Trophoblast cell (in vitro differentiated cells and primary cell): ENCODE data around the gene TOPBP1.

Experiments used
- DNase-seq, 2 donors: peaks; one replicate each; pipeline ENCODE4 v3.0.0-alpha.2; 2016
- H2AFZ ChIP-seq: 2 replicates; pipeline ENCODE4 v1.6.1; 2013; ENCODE audit warnings: low read length, moderate library complexity, mild to moderate bottlenecking; ENCODE audit not compliant: insufficient read depth, poor library complexity
- H2AK5ac ChIP-seq: 2 replicates; pipeline ENCODE4 v1.6.1; 2013; ENCODE audit warnings: mild to moderate bottlenecking, low read length
- H2BK120ac ChIP-seq: 2 replicates; pipeline ENCODE4 v1.6.1; 2013; ENCODE audit warnings: low read length, mild to moderate bottlenecking, moderate library complexity; ENCODE audit not compliant: insufficient read depth, poor library complexity
- H2BK12ac ChIP-seq: 2 replicates; pipeline ENCODE4 v1.6.1; 2013; ENCODE audit warnings: mild to moderate bottlenecking, low read length, moderate library complexity
- H2BK5ac ChIP-seq: 2 replicates; pipeline ENCODE4 v1.6.1; 2013; ENCODE audit warnings: low read length, low read depth, moderate library complexity, mild to moderate bottlenecking; ENCODE audit not compliant: poor library complexity
- H3K14ac ChIP-seq: 2 replicates; pipeline ENCODE4 v1.6.1; 2013; ENCODE audit warnings: mild to moderate bottlenecking, low read length
- H3K18ac ChIP-seq: 2 replicates; pipeline ENCODE4 v1.6.1; 2013; ENCODE audit warnings: mild to moderate bottlenecking, low read length
- H3K23ac ChIP-seq: 2 replicates; pipeline ENCODE4 v1.6.1; 2013; ENCODE audit warnings: low read length
- H3K27ac ChIP-seq: 2 replicates; pipeline ENCODE4 v1.5.1; 2013; ENCODE audit warnings: low read depth, mild to moderate bottlenecking, inconsistent platforms, low read length, moderate library complexity
- H3K27me3 ChIP-seq: 2 replicates; pipeline ENCODE4 v1.6.1; 2013; ENCODE audit warnings: inconsistent platforms, mild to moderate bottlenecking, low read length, moderate library complexity; ENCODE audit not compliant: insufficient read depth
- H3K36me3 ChIP-seq, 2 experiments: 1 replicate in 1 of 2; 2 replicates in 1 of 2; pipeline ENCODE4 v1.6.1; 2013; ENCODE audit warnings: low read length in 2 of 2, mild to moderate bottlenecking in 2 of 2, moderate library complexity in 1 of 2; ENCODE audit not compliant: insufficient read depth in 2 of 2, control insufficient read depth in 1 of 2
- H3K4ac ChIP-seq: 2 replicates; pipeline ENCODE4 v1.6.1; 2013; ENCODE audit warnings: low read depth, mild to moderate bottlenecking, low read length, moderate library complexity
- H3K4me1 ChIP-seq, 2 experiments: 1 replicate in 1 of 2; 2 replicates in 1 of 2; pipeline ENCODE4 v1.6.1; 2013; ENCODE audit warnings: low read length in 2 of 2, mild to moderate bottlenecking in 2 of 2, moderate library complexity in 1 of 2; ENCODE audit not compliant: insufficient read depth in 2 of 2, control insufficient read depth in 1 of 2
- H3K4me2 ChIP-seq: 2 replicates; pipeline ENCODE4 v1.6.1; 2013; ENCODE audit warnings: inconsistent platforms, mild to moderate bottlenecking, low read length, moderate library complexity
- H3K4me3 ChIP-seq: 2 replicates; pipeline ENCODE4 v1.5.1; 2013; ENCODE audit warnings: mild to moderate bottlenecking, low read depth, low read length, inconsistent platforms
- H3K79me1 ChIP-seq: one replicate; pipeline ENCODE4 v1.6.1; 2013; ENCODE audit warnings: low read length
- H3K79me2 ChIP-seq: 2 replicates; pipeline ENCODE4 v1.6.1; 2013; ENCODE audit warnings: low read length, mild to moderate bottlenecking; ENCODE audit not compliant: control insufficient read depth, insufficient read depth, poor library complexity
- H3K9ac ChIP-seq: 2 replicates; pipeline ENCODE4 v1.6.1; 2013; ENCODE audit warnings: mild to moderate bottlenecking, low read length
- H3K9me3 ChIP-seq: 2 replicates; pipeline ENCODE4 v1.6.1; 2013; ENCODE audit warnings: low read depth, mild to moderate bottlenecking, control low read depth, inconsistent platforms, low read length; ENCODE audit not compliant: insufficient read depth
- H4K12ac ChIP-seq: 2 replicates; pipeline ENCODE4 v1.6.1; 2013; ENCODE audit warnings: low read depth, mild to moderate bottlenecking, low read length, moderate library complexity
- H4K8ac ChIP-seq: 2 replicates; pipeline ENCODE4 v1.6.1; 2013; ENCODE audit warnings: low read depth, mild to moderate bottlenecking, low read length, moderate library complexity
- H4K91ac ChIP-seq: one replicate; pipeline ENCODE4 v1.6.1; 2013; ENCODE audit warnings: low read depth, mild to moderate bottlenecking, low read length, moderate library complexity
- WGBS: extraction: QIAGEN DNeasy Blood & Tissue Kit; methylation state at CpG from one replicate; pipeline ENCODE4 v1.1.7; 2013; ENCODE audit warnings: missing lambda C conversion rate; ENCODE audit not compliant: insufficient read length, insufficient coverage; ENCODE audit errors: extremely low coverage; 5-methylcytosine and 5-hydroxymethylcytosine counted together

The TOPBP1 gene

DNA sequence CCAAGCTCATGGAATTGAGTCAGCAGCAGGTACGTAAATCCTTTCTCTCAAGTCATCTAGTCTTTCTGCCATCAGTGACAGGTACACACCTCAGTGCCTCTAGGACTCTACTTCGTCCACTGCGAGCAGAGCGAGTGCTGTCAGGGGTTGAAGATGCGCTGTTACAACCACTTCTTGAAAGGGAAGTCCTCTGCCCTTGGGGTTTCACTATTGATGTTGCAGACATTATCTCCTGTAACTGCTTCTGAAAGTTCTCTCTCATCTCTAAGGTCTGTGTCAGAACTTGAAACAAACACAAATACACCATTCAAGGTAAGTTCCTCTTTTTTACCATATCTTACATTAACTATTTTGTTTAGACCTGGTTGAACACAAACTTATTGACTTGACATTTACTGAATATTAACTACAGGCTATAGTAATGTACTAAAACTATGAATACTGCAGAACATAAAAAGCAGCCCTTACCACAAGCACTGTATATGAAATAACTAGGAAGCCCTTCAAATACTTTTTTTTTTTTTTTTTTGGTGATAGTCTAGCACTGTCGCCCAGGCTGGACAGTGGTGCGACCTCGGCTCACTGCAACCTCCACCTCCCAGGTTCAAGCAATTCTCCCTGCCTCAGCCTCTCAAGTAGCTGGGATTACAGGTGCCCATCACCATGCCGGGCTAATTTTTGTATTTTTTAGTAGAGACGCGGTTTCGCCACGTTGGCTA is 41.5 kb downstream of the TOPBP1 start:
- Histone ChIP-seq H3K79me2 (no peaks in the 10 kb centered on the region), H3K4ac (no peak overlapping the region), H4K8ac (no peak overlapping the region), H2BK12ac (no peak overlapping the region), H3K18ac (no peak overlapping the region), H2BK120ac (no peak overlapping the region), H3K27me3 (no peaks in the 10 kb centered on the region), H2AK5ac (no peak overlapping the region), H4K91ac (no peak overlapping the region), H3K9ac (no peak overlapping the region), H3K36me3 (peaks cover 19 to 25% of the 10 kb centered on the region in 2 experiments), H2BK5ac (no peak overlapping the region), H3K79me1 (no peaks in the 10 kb centered on the region), H3K4me1 (no peaks in the 10 kb centered on the region), H3K14ac (no peak overlapping the region), H2AFZ (no peak overlapping the region), H3K4me3 (no peak overlapping the region), H4K12ac (no peak overlapping the region), H3K4me2 (no peak overlapping the region), H3K9me3 (no peaks in the 10 kb centered on the region), H3K27ac (no peak overlapping the region), H3K23ac (no peak overlapping the region)
- WGBS: no CpG with 5 or more reads among the region's 13 CpGs
- no peak for DNase-seq

- H2BK12ac ChIP-seq: no peak overlapping the region
- H3K4me2 ChIP-seq: no peak overlapping the region
- no peaks in the 10 kb centered on the region for H3K79me1 ChIP-seq
- no peak overlapping the region for H2AFZ ChIP-seq
- no CpG with 5 or more reads among the region's 2 CpGs for WGBS
- no peak overlapping the region for H3K4ac ChIP-seq
- no peaks in the 10 kb centered on the region for H3K4me1 ChIP-seq
- H3K27me3 ChIP-seq: no peaks in the 10 kb centered on the region
- H3K23ac ChIP-seq: no peak overlapping the region
- H3K79me2 ChIP-seq: no peaks in the 10 kb centered on the region
- no peak overlapping the region for H4K91ac ChIP-seq
- no peak overlapping the region for H4K8ac ChIP-seq
- H3K9ac ChIP-seq: no peak overlapping the region
- H3K36me3 ChIP-seq: peaks cover 15 to 18% of the 10 kb centered on the region in 2 experiments
- no peak overlapping the region for H4K12ac ChIP-seq
- no peak overlapping the region for H2AK5ac ChIP-seq
- no peaks in the 10 kb centered on the region for H3K9me3 ChIP-seq
- no peak overlapping the region for H3K27ac ChIP-seq
- no peak overlapping the region for H3K14ac ChIP-seq
- DNase-seq: no peak
- no peak overlapping the region for H3K18ac ChIP-seq
- H2BK120ac ChIP-seq: no peak overlapping the region
- no peak overlapping the region for H3K4me3 ChIP-seq
- no peak overlapping the region for H2BK5ac ChIP-seq
Observed at GRCh38 chr3:133611534-133611933, 50.2 kb downstream of the TOPBP1 start.

GRCh38 chr3:133610031-133610430 is 51.7 kb downstream of the TOPBP1 start:
- no peak overlapping the region for H3K27ac ChIP-seq
- no peak for DNase-seq
- H3K14ac ChIP-seq: no peak overlapping the region
- no peak overlapping the region for H2BK120ac ChIP-seq
- no peak overlapping the region for H2AFZ ChIP-seq
- no peak overlapping the region for H3K4me2 ChIP-seq
- H3K23ac ChIP-seq: no peak overlapping the region
- H3K4ac ChIP-seq: no peak overlapping the region
- no peak overlapping the region for H2BK5ac ChIP-seq
- H3K79me2 ChIP-seq: no peaks in the 10 kb centered on the region
- H3K9me3 ChIP-seq: no peaks in the 10 kb centered on the region
- no peak overlapping the region for H2AK5ac ChIP-seq
- no peak overlapping the region for H4K12ac ChIP-seq
- no peak overlapping the region for H2BK12ac ChIP-seq
- no peak overlapping the region for H3K9ac ChIP-seq
- H3K27me3 ChIP-seq: no peaks in the 10 kb centered on the region
- H3K18ac ChIP-seq: no peak overlapping the region
- H3K36me3 ChIP-seq: peaks cover 14 to 16% of the 10 kb centered on the region in 2 experiments
- H3K79me1 ChIP-seq: no peaks in the 10 kb centered on the region
- no peaks in the 10 kb centered on the region for H3K4me1 ChIP-seq
- H3K4me3 ChIP-seq: no peak overlapping the region
- H4K8ac ChIP-seq: no peak overlapping the region
- no peak overlapping the region for H4K91ac ChIP-seq

- Histone ChIP-seq H2AFZ (no peak overlapping the region), H3K79me1 (no peaks in the 10 kb centered on the region), H3K9ac (no peak overlapping the region), H2BK12ac (no peak overlapping the region), H3K14ac (no peak overlapping the region), H3K4me3 (no peak overlapping the region), H3K36me3 (peaks cover 18 to 19% of the 10 kb centered on the region in 2 experiments), H3K9me3 (no peaks in the 10 kb centered on the region), H3K23ac (no peak overlapping the region), H4K91ac (no peak overlapping the region), H4K8ac (no peak overlapping the region), H3K27ac (no peak overlapping the region), H3K4me1 (no peaks in the 10 kb centered on the region), H3K4me2 (no peak overlapping the region), H2AK5ac (no peak overlapping the region), H2BK5ac (no peak overlapping the region), H3K79me2 (no peaks in the 10 kb centered on the region), H3K27me3 (no peaks in the 10 kb centered on the region), H2BK120ac (no peak overlapping the region), H3K4ac (no peak overlapping the region), H4K12ac (no peak overlapping the region), H3K18ac (no peak overlapping the region)
- DNase-seq: no peak
- WGBS: no CpG with 5 or more reads among the region's 2 CpGs
Observed at GRCh38 chr3:133608388-133608787, 53.4 kb downstream of the TOPBP1 start.
